HEK293 (cell line): ENCODE data around the gene CFL1.

Experiments
- CTCF ChIA-PET: fragments of 350-600 bp; formaldehyde crosslinking; extraction: SDS; loops from one replicate; lab custom pipeline; 2021; ENCODE audit warnings: antibody characterized with exemption; lab: Yijun Ruan, JAX
- POLR2A ChIA-PET: fragments of 300-600 bp; formaldehyde crosslinking; extraction: SDS; loops from one replicate; lab custom pipeline; 2020; ENCODE audit warnings: antibody characterized with exemption, inconsistent platforms; lab: Yijun Ruan, JAX
- H3K27ac ChIP-seq: fragments of 200-500 bp; sonication (Bioruptor generic); 2 replicates; pipeline ENCODE4 v1.5.1; 2014; ENCODE audit warnings: low read depth, low read length, control low read depth, inconsistent platforms; ENCODE audit errors: extremely low read depth
- H3K36me3 ChIP-seq, 2 experiments: fragments of 200-500 bp in 1 of 2; sonication (Bioruptor generic) in 1 of 2; 1 replicate in 1 of 2; 2 replicates in 1 of 2; pipeline ENCODE4 v1.5.1; 2014 to 2017; ENCODE audit warnings: inconsistent platforms in 2 of 2, low read length in 2 of 2; ENCODE audit not compliant: control insufficient read depth in 2 of 2, insufficient read depth in 1 of 2
- H3K4me1 ChIP-seq: fragments of 200-500 bp; sonication (Bioruptor generic); 2 replicates; pipeline ENCODE4 v1.5.1; 2014; ENCODE audit warnings: mild to moderate bottlenecking, low read length, inconsistent platforms; ENCODE audit not compliant: control insufficient read depth, insufficient read depth
- H3K4me3 ChIP-seq: 2 replicates; pipeline ENCODE4 v1.5.1; 2011; ENCODE audit warnings: low read depth, mild to moderate bottlenecking, control low read depth, low read length, moderate library complexity
- H3K9me3 ChIP-seq: fragments of 200-500 bp; sonication (Bioruptor generic); 2 replicates; pipeline ENCODE4 v1.5.1; 2014; ENCODE audit warnings: low read depth, low read length, inconsistent platforms; ENCODE audit not compliant: control insufficient read depth, insufficient read depth
- AEBP2 ChIP-seq: fragments of 450-650 bp; formaldehyde crosslinking; IDR thresholded peaks from 2 replicates; pipeline ENCODE4 v1.5.1; 2016; ENCODE audit warnings: missing biosample characterization, missing genetic modification characterization, borderline replicate concordance
- INSM2 ChIP-seq: fragments of 450-650 bp; formaldehyde crosslinking; IDR thresholded peaks from 2 replicates; pipeline ENCODE4 v1.5.1; 2016; ENCODE audit warnings: missing biosample characterization, missing genetic modification characterization
- KLF7 ChIP-seq: fragments of 450-650 bp; formaldehyde crosslinking; IDR thresholded peaks from 2 replicates; pipeline ENCODE4 v1.5.1; 2016; ENCODE audit warnings: missing biosample characterization, missing genetic modification characterization, borderline replicate concordance
- REPIN1 ChIP-seq: fragments of 450-650 bp; formaldehyde crosslinking; IDR thresholded peaks from 2 replicates; pipeline ENCODE4 v1.5.1; 2017; ENCODE audit warnings: missing biosample characterization, missing genetic modification characterization, low read depth
- SALL2 ChIP-seq: fragments of 450-650 bp; formaldehyde crosslinking; IDR thresholded peaks from 2 replicates; pipeline ENCODE4 v1.5.0; 2017; ENCODE audit warnings: missing biosample characterization, mild to moderate bottlenecking, missing genetic modification characterization, borderline replicate concordance
- SCRT2 ChIP-seq: fragments of 450-650 bp; formaldehyde crosslinking; IDR thresholded peaks from 2 replicates; pipeline ENCODE4 v1.5.1; 2016; ENCODE audit warnings: missing biosample characterization, missing genetic modification characterization
- TCF7L2 ChIP-seq: IDR thresholded peaks from 2 replicates; pipeline ENCODE4 v1.6.1; 2011; ENCODE audit warnings: low read depth, mild to moderate bottlenecking, inconsistent platforms, low read length, moderate library complexity, borderline replicate concordance
- ZIC2 ChIP-seq: fragments of 450-650 bp; formaldehyde crosslinking; IDR thresholded peaks from 2 replicates; pipeline ENCODE4 v1.5.1; 2016; ENCODE audit warnings: missing biosample characterization, missing genetic modification characterization
- ZNF23 ChIP-seq: fragments of 450-650 bp; formaldehyde crosslinking; IDR thresholded peaks from 2 replicates; pipeline ENCODE4 v1.5.1; 2016; ENCODE audit warnings: missing biosample characterization, missing genetic modification characterization, borderline replicate concordance
- ZNF26 ChIP-seq: fragments of 450-650 bp; formaldehyde crosslinking; IDR thresholded peaks from 2 replicates; pipeline ENCODE4 v1.5.1; 2016; ENCODE audit warnings: missing biosample characterization, missing genetic modification characterization
- ZNF292 ChIP-seq: fragments of 450-650 bp; formaldehyde crosslinking; IDR thresholded peaks from 2 replicates; pipeline ENCODE4 v1.5.1; 2016; ENCODE audit warnings: low read depth, missing biosample characterization, missing genetic modification characterization, borderline replicate concordance
- ZNF302 ChIP-seq: fragments of 450-650 bp; formaldehyde crosslinking; IDR thresholded peaks from 2 replicates; pipeline ENCODE4 v1.5.1; 2016; ENCODE audit warnings: missing biosample characterization, missing genetic modification characterization, low read depth
- ZNF394 ChIP-seq: fragments of 450-650 bp; formaldehyde crosslinking; IDR thresholded peaks from 2 replicates; pipeline ENCODE4 v1.5.1; 2016; ENCODE audit warnings: missing biosample characterization, missing genetic modification characterization, mild to moderate bottlenecking, moderate library complexity, borderline replicate concordance
- ZNF571 ChIP-seq: fragments of 450-650 bp; formaldehyde crosslinking; IDR thresholded peaks from 2 replicates; pipeline ENCODE4 v1.5.0; 2017; ENCODE audit warnings: missing biosample characterization, missing genetic modification characterization
- ZNF747 ChIP-seq: fragments of 450-650 bp; formaldehyde crosslinking; IDR thresholded peaks from 2 replicates; pipeline ENCODE4 v1.5.1; 2016; ENCODE audit warnings: missing biosample characterization, missing genetic modification characterization
- ZNF843 ChIP-seq: fragments of 450-650 bp; formaldehyde crosslinking; IDR thresholded peaks from 2 replicates; pipeline ENCODE4 v1.5.1; 2016; ENCODE audit warnings: missing biosample characterization, missing genetic modification characterization
- ZSCAN23 ChIP-seq: fragments of 450-650 bp; formaldehyde crosslinking; IDR thresholded peaks from 2 replicates; pipeline ENCODE4 v1.5.1; 2016; ENCODE audit warnings: missing biosample characterization, missing genetic modification characterization
- ZSCAN4 ChIP-seq: fragments of 450-650 bp; formaldehyde crosslinking; IDR thresholded peaks from 2 replicates; pipeline ENCODE4 v1.5.1; 2017; ENCODE audit warnings: missing biosample characterization, missing genetic modification characterization
- TF ChIP-seq, protein P1 (sequence below): fragments of 450-650 bp; formaldehyde crosslinking; optimal IDR thresholded peaks from 2 replicates; pipeline ENCODE3; 2016; ENCODE audit warnings: missing biosample characterization, mild to moderate bottlenecking, missing genetic modification characterization
- TF ChIP-seq, protein P2 (sequence below): sonication (generic); formaldehyde crosslinking; IDR thresholded peaks from 2 replicates; pipeline ENCODE4 v1.8.1; 2022; ENCODE audit warnings: mild to moderate bottlenecking, moderate library complexity, missing genetic modification reagents
- TF ChIP-seq, protein P3 (sequence below): fragments of 450-650 bp; formaldehyde crosslinking; IDR thresholded peaks from 2 replicates; pipeline ENCODE4 v1.5.1; 2016; ENCODE audit warnings: missing biosample characterization, missing genetic modification characterization
- TF ChIP-seq, protein P4 (sequence below): fragments of 450-650 bp; formaldehyde crosslinking; IDR thresholded peaks from 2 replicates; pipeline ENCODE4; 2016; ENCODE audit warnings: missing biosample characterization, missing genetic modification characterization
- TF ChIP-seq, protein P5 (sequence below): fragments of 450-650 bp; formaldehyde crosslinking; IDR thresholded peaks from 2 replicates; pipeline ENCODE4 v1.5.1; 2016; ENCODE audit warnings: missing biosample characterization, missing genetic modification characterization

CFL1 gene

GRCh38 chr11:65810046-65810868, 47.7 kb downstream of the CFL1 start:
- H3K27ac ChIP-seq = no peak overlapping the region
- H3K4me1 ChIP-seq = no peaks in the 10 kb centered on the region
- H3K9me3 ChIP-seq = no peaks in the 10 kb centered on the region
- H3K36me3 ChIP-seq = no peaks in the 10 kb centered on the region
- ChIA-PET CTCF (interaction anchor here (0.6 to 3.5 kb wide), 5 partner anchors 8 to 209 kb away, joined by 3 to 30 read pairs (median 4); no protein-coding TSS in a partner anchor), POLR2A (no interaction called here)
- H3K4me3 ChIP-seq = no peak overlapping the region
- no peak for TF ChIP-seq REPIN1
- no peak for TF ChIP-seq SALL2 (tag by site-specific recombination)
- TF ChIP-seq ZNF302 (tag by site-specific recombination) = no peak
- TF ChIP-seq ZNF394 (tag by site-specific recombination) = no peak
- TF ChIP-seq AEBP2 (tag by site-specific recombination) = no peak
- no peak for TF ChIP-seq ZSCAN23
- TF ChIP-seq ZNF843 (tag by site-specific recombination) = no peak
- TF ChIP-seq ZNF26 = no peak
- TF ChIP-seq ZIC2 (tag by site-specific recombination) = no peak
- no peak for TF ChIP-seq ZNF571 (tag by site-specific recombination)
- TF ChIP-seq ZSCAN4 (tag by site-specific recombination) = peak; percentile 84
- no peak for TF ChIP-seq ZNF23
- TF ChIP-seq KLF7 = no peak
- TF ChIP-seq ZNF747 (tag by site-specific recombination) = no peak
- no peak for TF ChIP-seq INSM2 (tag by site-specific recombination)
- no peak for TF ChIP-seq TCF7L2
- TF ChIP-seq, protein P1, sequence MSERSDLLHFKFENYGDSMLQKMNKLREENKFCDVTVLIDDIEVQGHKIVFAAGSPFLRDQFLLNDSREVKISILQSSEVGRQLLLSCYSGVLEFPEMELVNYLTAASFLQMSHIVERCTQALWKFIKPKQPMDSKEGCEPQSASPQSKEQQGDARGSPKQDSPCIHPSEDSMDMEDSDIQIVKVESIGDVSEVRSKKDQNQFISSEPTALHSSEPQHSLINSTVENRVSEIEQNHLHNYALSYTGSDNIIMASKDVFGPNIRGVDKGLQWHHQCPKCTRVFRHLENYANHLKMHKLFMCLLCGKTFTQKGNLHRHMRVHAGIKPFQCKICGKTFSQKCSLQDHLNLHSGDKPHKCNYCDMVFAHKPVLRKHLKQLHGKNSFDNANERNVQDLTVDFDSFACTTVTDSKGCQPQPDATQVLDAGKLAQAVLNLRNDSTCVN = peak; percentile 53
- TF ChIP-seq, protein P2, sequence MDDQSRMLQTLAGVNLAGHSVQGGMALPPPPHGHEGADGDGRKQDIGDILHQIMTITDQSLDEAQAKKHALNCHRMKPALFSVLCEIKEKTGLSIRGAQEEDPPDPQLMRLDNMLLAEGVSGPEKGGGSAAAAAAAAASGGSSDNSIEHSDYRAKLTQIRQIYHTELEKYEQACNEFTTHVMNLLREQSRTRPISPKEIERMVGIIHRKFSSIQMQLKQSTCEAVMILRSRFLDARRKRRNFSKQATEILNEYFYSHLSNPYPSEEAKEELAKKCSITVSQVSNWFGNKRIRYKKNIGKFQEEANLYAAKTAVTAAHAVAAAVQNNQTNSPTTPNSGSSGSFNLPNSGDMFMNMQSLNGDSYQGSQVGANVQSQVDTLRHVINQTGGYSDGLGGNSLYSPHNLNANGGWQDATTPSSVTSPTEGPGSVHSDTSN (CRISPR knock-in tag) = no peak
- TF ChIP-seq, protein P3, sequence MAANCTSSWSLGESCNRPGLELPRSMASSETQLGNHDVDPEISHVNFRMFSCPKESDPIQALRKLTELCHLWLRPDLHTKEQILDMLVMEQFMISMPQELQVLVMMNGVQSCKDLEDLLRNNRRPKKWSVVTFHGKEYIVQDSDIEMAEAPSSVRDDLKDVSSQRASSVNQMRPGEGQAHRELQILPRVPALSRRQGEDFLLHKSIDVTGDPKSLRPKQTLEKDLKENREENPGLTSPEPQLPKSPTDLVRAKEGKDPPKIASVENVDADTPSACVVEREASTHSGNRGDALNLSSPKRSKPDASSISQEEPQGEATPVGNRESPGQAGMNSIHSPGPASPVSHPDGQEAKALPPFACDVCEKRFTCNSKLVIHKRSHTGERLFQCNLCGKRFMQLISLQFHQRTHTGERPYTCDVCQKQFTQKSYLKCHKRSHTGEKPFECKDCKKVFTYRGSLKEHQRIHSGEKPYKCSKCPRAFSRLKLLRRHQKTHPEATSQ = no peak
- TF ChIP-seq, protein P4, sequence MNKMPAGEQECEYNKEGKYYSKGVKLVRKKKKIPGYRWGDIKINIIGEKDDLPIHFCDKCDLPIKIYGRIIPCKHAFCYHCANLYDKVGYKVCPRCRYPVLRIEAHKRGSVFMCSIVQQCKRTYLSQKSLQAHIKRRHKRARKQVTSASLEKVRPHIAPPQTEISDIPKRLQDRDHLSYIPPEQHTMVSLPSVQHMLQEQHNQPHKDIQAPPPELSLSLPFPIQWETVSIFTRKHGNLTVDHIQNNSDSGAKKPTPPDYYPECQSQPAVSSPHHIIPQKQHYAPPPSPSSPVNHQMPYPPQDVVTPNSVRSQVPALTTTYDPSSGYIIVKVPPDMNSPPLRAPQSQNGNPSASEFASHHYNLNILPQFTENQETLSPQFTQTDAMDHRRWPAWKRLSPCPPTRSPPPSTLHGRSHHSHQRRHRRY = no peak
- TF ChIP-seq ZNF292 (tag by site-specific recombination) = no peak
- no peak for TF ChIP-seq SCRT2
- TF ChIP-seq, protein P5, sequence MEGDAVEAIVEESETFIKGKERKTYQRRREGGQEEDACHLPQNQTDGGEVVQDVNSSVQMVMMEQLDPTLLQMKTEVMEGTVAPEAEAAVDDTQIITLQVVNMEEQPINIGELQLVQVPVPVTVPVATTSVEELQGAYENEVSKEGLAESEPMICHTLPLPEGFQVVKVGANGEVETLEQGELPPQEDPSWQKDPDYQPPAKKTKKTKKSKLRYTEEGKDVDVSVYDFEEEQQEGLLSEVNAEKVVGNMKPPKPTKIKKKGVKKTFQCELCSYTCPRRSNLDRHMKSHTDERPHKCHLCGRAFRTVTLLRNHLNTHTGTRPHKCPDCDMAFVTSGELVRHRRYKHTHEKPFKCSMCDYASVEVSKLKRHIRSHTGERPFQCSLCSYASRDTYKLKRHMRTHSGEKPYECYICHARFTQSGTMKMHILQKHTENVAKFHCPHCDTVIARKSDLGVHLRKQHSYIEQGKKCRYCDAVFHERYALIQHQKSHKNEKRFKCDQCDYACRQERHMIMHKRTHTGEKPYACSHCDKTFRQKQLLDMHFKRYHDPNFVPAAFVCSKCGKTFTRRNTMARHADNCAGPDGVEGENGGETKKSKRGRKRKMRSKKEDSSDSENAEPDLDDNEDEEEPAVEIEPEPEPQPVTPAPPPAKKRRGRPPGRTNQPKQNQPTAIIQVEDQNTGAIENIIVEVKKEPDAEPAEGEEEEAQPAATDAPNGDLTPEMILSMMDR (tag by site-specific recombination) = peak; percentile 76
